Progenitor cell of endocrine pancreas (in vitro differentiated cells): ENCODE results near the gene KRT8. TPM values are rescaled to one million over a fixed set of nuclear protein-coding genes. Genes with fewer than 3 reads are reported as not detected.

ENCODE experiments used
- DNase-seq: peaks from one replicate; pipeline ENCODE4 v3.0.0; 2021; ENCODE audit warnings: low spot score; ENCODE audit not compliant: unreplicated experiment
- H3K27ac Mint-ChIP-seq: 2 replicates; pipeline ENCODE4 v1.8.0; 2021; ENCODE audit warnings: mild to moderate bottlenecking, moderate library complexity, mixed read lengths
- H3K27me3 Mint-ChIP-seq: 2 replicates; pipeline ENCODE4 v1.8.0; 2021; ENCODE audit warnings: mixed read lengths
- H3K36me3 Mint-ChIP-seq: 2 replicates; pipeline ENCODE4 v1.8.0; 2022; ENCODE audit warnings: mixed read lengths; ENCODE audit not compliant: insufficient read depth
- H3K4me1 Mint-ChIP-seq: 2 replicates; pipeline ENCODE4 v1.8.0; 2021; ENCODE audit warnings: low read depth, mixed read lengths
- H3K4me3 Mint-ChIP-seq: 2 replicates; pipeline ENCODE4 v1.8.0; 2021; ENCODE audit warnings: low read depth, mild to moderate bottlenecking, moderate library complexity, mixed read lengths
- H3K9me3 Mint-ChIP-seq: 2 replicates; pipeline ENCODE4 v1.8.0; 2021; ENCODE audit warnings: low read depth, mixed read lengths
- total RNA-seq: library from RNA; stranded (reverse); gene quantifications from 2 replicates; pipeline ENCODE4 v1.2.1, GENCODE V29; 2021
- TF ChIP-seq, protein P1 (sequence below): fragments of 200-600 bp; sonication (generic); IDR thresholded peaks from one replicate; pipeline ENCODE4 v1.5.0; 2021; ENCODE audit warnings: antibody characterized with exemption, mild to moderate bottlenecking; ENCODE audit not compliant: unreplicated experiment

Gene KRT8
- total RNA-seq, 1 donor from 2014 or later = 1,180 TPM

DNA sequence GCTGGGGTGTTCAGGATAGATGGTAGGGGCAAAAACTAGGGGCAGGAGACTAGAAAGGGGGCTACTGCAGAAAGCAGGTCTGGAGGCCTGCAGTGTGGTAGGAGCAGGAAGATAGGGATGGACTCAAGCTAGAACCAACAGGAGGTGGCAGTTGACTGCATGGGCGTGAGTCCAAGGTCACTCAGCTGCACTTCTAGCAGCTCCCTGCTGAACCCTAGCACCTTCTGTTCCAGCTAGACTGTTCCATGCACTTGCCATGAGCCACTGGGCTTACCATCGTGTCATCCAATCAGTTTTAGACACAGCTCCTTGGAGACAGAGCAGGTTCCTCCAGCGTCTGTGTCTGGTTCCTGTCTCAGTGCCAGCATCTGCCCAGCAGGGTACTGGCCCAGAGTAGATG lies 11.3 kb upstream of the KRT8 start:
- Mint-ChIP-seq H3K27ac (no peak overlapping the region), H3K36me3 (no peaks in the 10 kb centered on the region), H3K9me3 (no peaks in the 10 kb centered on the region), H3K4me3 (no peak overlapping the region), H3K27me3 (no peaks in the 10 kb centered on the region), H3K4me1 (peaks cover 36% of the 10 kb centered on the region)
- no peak for DNase-seq
- TF ChIP-seq, protein P1, sequence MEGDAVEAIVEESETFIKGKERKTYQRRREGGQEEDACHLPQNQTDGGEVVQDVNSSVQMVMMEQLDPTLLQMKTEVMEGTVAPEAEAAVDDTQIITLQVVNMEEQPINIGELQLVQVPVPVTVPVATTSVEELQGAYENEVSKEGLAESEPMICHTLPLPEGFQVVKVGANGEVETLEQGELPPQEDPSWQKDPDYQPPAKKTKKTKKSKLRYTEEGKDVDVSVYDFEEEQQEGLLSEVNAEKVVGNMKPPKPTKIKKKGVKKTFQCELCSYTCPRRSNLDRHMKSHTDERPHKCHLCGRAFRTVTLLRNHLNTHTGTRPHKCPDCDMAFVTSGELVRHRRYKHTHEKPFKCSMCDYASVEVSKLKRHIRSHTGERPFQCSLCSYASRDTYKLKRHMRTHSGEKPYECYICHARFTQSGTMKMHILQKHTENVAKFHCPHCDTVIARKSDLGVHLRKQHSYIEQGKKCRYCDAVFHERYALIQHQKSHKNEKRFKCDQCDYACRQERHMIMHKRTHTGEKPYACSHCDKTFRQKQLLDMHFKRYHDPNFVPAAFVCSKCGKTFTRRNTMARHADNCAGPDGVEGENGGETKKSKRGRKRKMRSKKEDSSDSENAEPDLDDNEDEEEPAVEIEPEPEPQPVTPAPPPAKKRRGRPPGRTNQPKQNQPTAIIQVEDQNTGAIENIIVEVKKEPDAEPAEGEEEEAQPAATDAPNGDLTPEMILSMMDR = no peak

DNA sequence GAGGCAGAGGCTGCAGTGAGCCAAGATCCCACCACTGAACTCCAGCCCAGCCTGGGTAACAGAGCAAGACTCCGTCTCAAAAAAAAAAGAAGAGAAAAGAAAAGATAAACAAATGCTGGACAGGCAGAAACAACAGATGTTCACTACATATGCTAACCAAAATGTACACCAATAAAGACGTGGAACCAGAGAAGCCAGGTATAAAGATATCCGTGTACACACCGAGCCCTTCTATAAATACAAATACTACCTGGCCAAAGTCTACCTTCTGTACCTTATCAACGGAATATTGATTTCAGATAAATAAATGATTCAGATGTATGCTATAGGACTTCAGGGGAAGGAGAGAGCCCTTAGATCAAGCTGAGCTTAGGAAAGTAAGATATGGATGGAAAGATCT lies 10.8 kb upstream of the KRT8 start:
- no peak overlapping the region for H3K4me3 Mint-ChIP-seq
- TF ChIP-seq, protein P1 = no peak
- no peaks in the 10 kb centered on the region for H3K27me3 Mint-ChIP-seq
- peak overlapping the region; percentile 53 for H3K27ac Mint-ChIP-seq
- DNase-seq = no peak
- H3K4me1 Mint-ChIP-seq = peaks cover 30% of the 10 kb centered on the region
- H3K36me3 Mint-ChIP-seq = no peaks in the 10 kb centered on the region
- H3K9me3 Mint-ChIP-seq = no peaks in the 10 kb centered on the region

DNA sequence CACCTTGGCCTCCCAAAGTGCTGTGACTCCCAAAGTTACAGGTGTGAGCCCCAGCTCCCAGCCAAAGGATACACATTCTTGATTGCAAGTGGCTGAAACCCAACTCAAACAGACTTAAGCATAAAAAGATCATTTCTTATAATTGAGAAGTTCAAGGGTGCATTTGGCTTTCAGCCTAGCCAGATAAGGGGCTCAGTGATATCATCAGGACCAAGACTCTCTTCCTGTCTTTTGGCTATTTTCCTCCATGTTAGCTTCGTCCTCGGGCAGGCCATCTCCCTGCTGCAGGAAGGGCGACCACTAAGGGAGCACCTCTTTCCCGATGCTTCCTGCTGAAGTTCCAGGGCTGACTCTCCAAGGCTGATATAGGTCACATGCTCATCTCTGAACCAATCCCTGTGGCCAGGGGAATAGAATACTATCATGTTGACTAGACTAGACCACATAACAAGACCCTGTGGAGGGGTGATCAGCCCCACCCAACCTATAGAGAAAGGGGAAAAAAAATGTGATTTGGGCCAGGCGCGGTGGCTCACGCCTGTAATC lies 9.8 kb upstream of the KRT8 start:
- H3K27ac Mint-ChIP-seq = no peak overlapping the region
- H3K36me3 Mint-ChIP-seq = no peaks in the 10 kb centered on the region
- H3K4me3 Mint-ChIP-seq = no peak overlapping the region
- H3K4me1 Mint-ChIP-seq = peaks cover 29% of the 10 kb centered on the region
- DNase-seq = no peak
- TF ChIP-seq, protein P1 = no peak
- no peaks in the 10 kb centered on the region for H3K27me3 Mint-ChIP-seq
- H3K9me3 Mint-ChIP-seq = no peaks in the 10 kb centered on the region

DNA sequence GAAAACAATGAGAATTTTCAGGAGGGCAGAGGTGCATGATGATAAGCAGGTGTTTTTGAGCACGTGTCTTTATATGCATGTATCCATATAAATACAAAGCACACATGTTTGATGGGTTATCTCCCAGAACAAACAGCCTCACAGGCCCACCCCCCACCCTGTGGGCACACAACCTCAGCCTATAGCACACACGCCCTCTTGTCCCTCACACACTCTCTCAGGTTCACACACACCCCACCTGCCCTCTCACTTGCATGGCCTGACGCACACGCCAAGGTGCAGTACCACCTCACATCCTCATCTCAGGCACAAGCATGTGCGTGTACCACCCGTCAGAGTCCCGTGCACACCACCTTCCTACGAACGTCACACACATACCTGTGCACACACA lies 8.6 kb upstream of the KRT8 start:
- H3K9me3 Mint-ChIP-seq = no peaks in the 10 kb centered on the region
- H3K27ac Mint-ChIP-seq = peak overlapping the region; percentile 85
- H3K27me3 Mint-ChIP-seq = no peaks in the 10 kb centered on the region
- H3K4me3 Mint-ChIP-seq = no peak overlapping the region
- TF ChIP-seq, protein P1 = no peak
- H3K36me3 Mint-ChIP-seq = no peaks in the 10 kb centered on the region
- no peak for DNase-seq
- H3K4me1 Mint-ChIP-seq = peaks cover 28% of the 10 kb centered on the region

DNA sequence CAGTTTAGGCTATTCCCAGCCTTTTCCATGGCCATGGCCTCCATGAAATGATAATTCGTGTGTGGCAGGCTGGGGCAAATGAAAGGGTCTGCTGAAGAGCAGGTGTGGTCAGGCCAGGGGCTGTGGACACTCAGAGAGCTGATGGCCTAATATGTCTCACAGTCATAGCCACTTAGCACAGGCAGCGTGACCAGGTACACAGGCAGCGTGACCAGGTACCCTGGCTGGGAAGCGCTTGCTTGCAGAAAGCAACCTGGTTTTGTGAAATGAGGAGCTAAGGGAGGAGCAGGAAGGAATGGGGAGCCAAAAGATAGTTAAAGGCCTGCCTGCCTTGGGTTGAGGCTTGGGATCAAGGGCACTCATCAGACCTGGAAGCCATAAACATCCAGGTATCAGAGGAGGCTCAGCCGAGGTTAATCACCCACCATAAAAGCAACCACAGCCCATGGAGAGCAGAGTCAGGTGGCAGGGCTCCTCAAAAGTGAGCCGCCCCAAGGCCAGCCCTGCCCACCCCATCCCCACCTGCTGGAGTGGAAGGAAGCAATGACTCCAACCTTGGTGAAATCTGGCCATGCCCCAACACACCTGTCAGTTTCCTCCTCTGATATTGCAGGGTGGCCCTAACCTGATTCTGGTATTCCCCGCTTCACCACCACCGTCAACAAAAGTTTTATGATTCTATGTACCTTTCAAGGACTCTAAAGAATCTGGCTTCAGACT lies 8.0 kb upstream of the KRT8 start:
- Mint-ChIP-seq H3K4me3 (no peak overlapping the region), H3K36me3 (no peaks in the 10 kb centered on the region), H3K9me3 (no peaks in the 10 kb centered on the region), H3K27me3 (no peaks in the 10 kb centered on the region), H3K4me1 (peaks cover 34% of the 10 kb centered on the region), H3K27ac (peak overlapping the region; percentile 85)
- TF ChIP-seq, protein P1 = no peak
- DNase-seq = no peak
